Activated T-cell treated with anti-CD3 and anti-CD28 coated beads, Interleukin-2, amount 50 U/mL, for 24 hours (primary cell): ENCODE data around the gene TRAPPC10.
A peak's percentile ranks its signal among the peaks of the same experiment; 100 is the strongest.

ENCODE experiments used
- DNase-seq: peaks from one replicate; pipeline ENCODE4 v3.0.0-alpha.2; 2020
- H3K27ac Mint-ChIP-seq: 2 replicates; pipeline ENCODE4 v1.8.0; 2020; ENCODE audit warnings: mild to moderate bottlenecking, mixed read lengths
- H3K27me3 Mint-ChIP-seq: 2 replicates; pipeline ENCODE4 v1.8.0; 2020; ENCODE audit warnings: mixed read lengths
- H3K36me3 Mint-ChIP-seq: 2 replicates; pipeline ENCODE4 v1.8.0; 2020; ENCODE audit warnings: low read depth, mixed read lengths
- H3K4me1 Mint-ChIP-seq: 2 replicates; pipeline ENCODE4 v1.8.0; 2020; ENCODE audit warnings: low read depth, mixed read lengths
- H3K4me3 Mint-ChIP-seq: 2 replicates; pipeline ENCODE4 v1.8.0; 2020; ENCODE audit warnings: mild to moderate bottlenecking, moderate library complexity, mixed read lengths
- H3K9me3 Mint-ChIP-seq: 2 replicates; pipeline ENCODE4 v1.8.0; 2020; ENCODE audit warnings: mixed read lengths

The TRAPPC10 gene

GRCh38 chr21:44052071-44052829 lies 40.1 kb downstream of the TRAPPC10 start:
- Mint-ChIP-seq H3K9me3 (no peaks in the 10 kb centered on the region), H3K36me3 (peaks cover 92% of the 10 kb centered on the region), H3K4me1 (peaks cover 31% of the 10 kb centered on the region), H3K27me3 (no peaks in the 10 kb centered on the region), H3K4me3 (no peak overlapping the region), H3K27ac (peak overlapping the region; percentile 80)
- DNase-seq: no peak

GRCh38 chr21:44052830-44053226 lies 40.7 kb downstream of the TRAPPC10 start:
- DNase-seq: no peak
- Mint-ChIP-seq H3K27ac (peak overlapping the region; percentile 80), H3K4me1 (peaks cover 31% of the 10 kb centered on the region), H3K36me3 (peaks cover 91% of the 10 kb centered on the region), H3K27me3 (no peaks in the 10 kb centered on the region), H3K4me3 (no peak overlapping the region), H3K9me3 (no peaks in the 10 kb centered on the region)

- peak overlapping the region; percentile 3 for H3K27ac Mint-ChIP-seq
- H3K4me3 Mint-ChIP-seq: no peak overlapping the region
- peaks cover 37% of the 10 kb centered on the region for H3K4me1 Mint-ChIP-seq
- DNase-seq: no peak
- no peaks in the 10 kb centered on the region for H3K27me3 Mint-ChIP-seq
- H3K36me3 Mint-ChIP-seq: peaks cover 92% of the 10 kb centered on the region
- H3K9me3 Mint-ChIP-seq: no peaks in the 10 kb centered on the region
Measured at GRCh38 chr21:44053567-44053966, 41.5 kb downstream of the TRAPPC10 start.

GRCh38 chr21:44054710-44055109 lies 42.6 kb downstream of the TRAPPC10 start:
- no peak for DNase-seq
- Mint-ChIP-seq H3K4me1 (peaks cover 39% of the 10 kb centered on the region), H3K9me3 (no peaks in the 10 kb centered on the region), H3K27ac (peak overlapping the region; percentile 48), H3K27me3 (no peaks in the 10 kb centered on the region), H3K4me3 (no peak overlapping the region), H3K36me3 (peaks cover 91% of the 10 kb centered on the region)

GRCh38 chr21:44057055-44057454 lies 44.9 kb downstream of the TRAPPC10 start:
- DNase-seq: no peak
- H3K4me1 Mint-ChIP-seq: peaks cover 36% of the 10 kb centered on the region
- no peaks in the 10 kb centered on the region for H3K27me3 Mint-ChIP-seq
- peak overlapping the region; percentile 87 for H3K27ac Mint-ChIP-seq
- peaks cover 80% of the 10 kb centered on the region for H3K36me3 Mint-ChIP-seq
- no peak overlapping the region for H3K4me3 Mint-ChIP-seq
- H3K9me3 Mint-ChIP-seq: no peaks in the 10 kb centered on the region

- Mint-ChIP-seq H3K4me3 (peak overlapping the region; percentile 61), H3K27ac (peak overlapping the region; percentile 87), H3K36me3 (peaks cover 80% of the 10 kb centered on the region), H3K27me3 (no peaks in the 10 kb centered on the region), H3K9me3 (no peaks in the 10 kb centered on the region), H3K4me1 (peaks cover 38% of the 10 kb centered on the region)
- peak; percentile 44 for DNase-seq
Measured at GRCh38 chr21:44057960-44058651, 46.0 kb downstream of the TRAPPC10 start.

- no peaks in the 10 kb centered on the region for H3K27me3 Mint-ChIP-seq
- no peak for DNase-seq
- peaks cover 43% of the 10 kb centered on the region for H3K4me1 Mint-ChIP-seq
- no peaks in the 10 kb centered on the region for H3K9me3 Mint-ChIP-seq
- peak overlapping the region; percentile 87 for H3K27ac Mint-ChIP-seq
- H3K36me3 Mint-ChIP-seq: peaks cover 80% of the 10 kb centered on the region
- H3K4me3 Mint-ChIP-seq: peak overlapping the region; percentile 61
Measured at GRCh38 chr21:44058652-44058964, 46.5 kb downstream of the TRAPPC10 start.

- Mint-ChIP-seq H3K36me3 (peaks cover 80% of the 10 kb centered on the region), H3K27ac (peak overlapping the region; percentile 87), H3K4me1 (peaks cover 45% of the 10 kb centered on the region), H3K9me3 (no peaks in the 10 kb centered on the region), H3K4me3 (no peak overlapping the region), H3K27me3 (no peaks in the 10 kb centered on the region)
- no peak for DNase-seq
Measured at GRCh38 chr21:44058981-44059380, 46.9 kb downstream of the TRAPPC10 start.

- H3K4me1 Mint-ChIP-seq: peaks cover 51% of the 10 kb centered on the region
- H3K4me3 Mint-ChIP-seq: no peak overlapping the region
- H3K36me3 Mint-ChIP-seq: peaks cover 82% of the 10 kb centered on the region
- H3K27me3 Mint-ChIP-seq: no peaks in the 10 kb centered on the region
- no peak for DNase-seq
- H3K27ac Mint-ChIP-seq: peak overlapping the region; percentile 65
- H3K9me3 Mint-ChIP-seq: no peaks in the 10 kb centered on the region
Measured at GRCh38 chr21:44059710-44060109, 47.6 kb downstream of the TRAPPC10 start.

- peaks cover 62% of the 10 kb centered on the region for H3K4me1 Mint-ChIP-seq
- peak overlapping the region; percentile 55 for H3K27ac Mint-ChIP-seq
- H3K36me3 Mint-ChIP-seq: peaks cover 81% of the 10 kb centered on the region
- H3K9me3 Mint-ChIP-seq: no peaks in the 10 kb centered on the region
- H3K27me3 Mint-ChIP-seq: no peaks in the 10 kb centered on the region
- H3K4me3 Mint-ChIP-seq: no peak overlapping the region
- no peak for DNase-seq
Measured at GRCh38 chr21:44062380-44062779, 50.3 kb downstream of the TRAPPC10 start.

- peaks cover 59% of the 10 kb centered on the region for H3K4me1 Mint-ChIP-seq
- no peak overlapping the region for H3K4me3 Mint-ChIP-seq
- H3K36me3 Mint-ChIP-seq: peaks cover 81% of the 10 kb centered on the region
Measured at GRCh38 chr21:44063151-44063912, 51.2 kb downstream of the TRAPPC10 start.

GRCh38 chr21:44064852-44065403 lies 52.8 kb downstream of the TRAPPC10 start:
- no peak for DNase-seq
- Mint-ChIP-seq H3K4me3 (peak overlapping the region; percentile 66), H3K4me1 (peaks cover 51% of the 10 kb centered on the region), H3K27ac (peak overlapping the region; percentile 97), H3K9me3 (no peaks in the 10 kb centered on the region), H3K36me3 (peaks cover 82% of the 10 kb centered on the region), H3K27me3 (no peaks in the 10 kb centered on the region)

More at GRCh38 chr21:44063151-44063912, 51.2 kb downstream of the TRAPPC10 start:
- no peak for DNase-seq
- Mint-ChIP-seq H3K9me3 (no peaks in the 10 kb centered on the region), H3K27ac (peak overlapping the region; percentile 64), H3K27me3 (no peaks in the 10 kb centered on the region)

- Mint-ChIP-seq H3K4me3 (peak overlapping the region; percentile 66), H3K27ac (peak overlapping the region; percentile 97), H3K27me3 (no peaks in the 10 kb centered on the region), H3K9me3 (no peaks in the 10 kb centered on the region), H3K36me3 (peaks cover 85% of the 10 kb centered on the region), H3K4me1 (peaks cover 51% of the 10 kb centered on the region)
- DNase-seq: peak; percentile 76
Measured at GRCh38 chr21:44065428-44065827, 53.3 kb downstream of the TRAPPC10 start.

GRCh38 chr21:44066116-44066515 lies 54.0 kb downstream of the TRAPPC10 start:
- Mint-ChIP-seq H3K9me3 (no peaks in the 10 kb centered on the region), H3K27me3 (no peaks in the 10 kb centered on the region), H3K27ac (peak overlapping the region; percentile 97), H3K4me3 (peak overlapping the region; percentile 66), H3K36me3 (peaks cover 89% of the 10 kb centered on the region), H3K4me1 (peaks cover 51% of the 10 kb centered on the region)
- no peak for DNase-seq
